Measurements from ENCODE around the gene CAVIN2.

DNA sequence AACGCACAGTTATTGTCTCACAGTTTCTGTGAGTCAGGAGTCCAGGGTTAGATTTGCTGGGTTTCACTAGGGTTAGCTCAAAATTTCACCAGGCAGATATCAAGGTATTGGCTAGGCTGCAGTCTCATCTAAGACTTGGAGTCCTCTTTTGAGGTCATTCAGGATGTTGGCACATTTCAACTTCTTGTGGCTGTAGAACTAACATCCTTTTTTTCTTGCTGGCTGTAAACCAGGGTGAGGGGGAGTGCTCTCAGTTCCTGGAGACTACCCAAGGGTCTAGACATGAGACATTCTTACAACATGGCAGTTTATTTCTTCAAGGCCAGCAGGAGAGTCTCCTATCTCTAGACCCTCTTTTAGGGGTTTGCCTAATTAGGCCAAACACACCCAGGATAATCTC is 12.8 kb upstream of the CAVIN2 start:
- TF ChIP-seq CTCF (IDR thresholded peaks at IDR 0.05) (no peak), POLR2A (IDR thresholded peaks at IDR 0.05) (no peak), EP300 (IDR thresholded peaks at IDR 0.05) (no peak)
